C4-2B (cell line): Measurements from ENCODE around the gene PIGQ.

Source experiments
- H3K27ac ChIP-seq: fragments of 450-650 bp; 2 replicates; pipeline ENCODE4 v1.5.1; 2017
- CTCF ChIP-seq: fragments of 450-650 bp; conservative IDR thresholded peaks from 2 replicates; pipeline ENCODE4 v1.5.1; 2017; ENCODE audit warnings: mild to moderate bottlenecking
- ZFX ChIP-seq: fragments of 450-650 bp; IDR thresholded peaks from 2 replicates; pipeline ENCODE4 v1.6.1; 2017

Gene PIGQ

GRCh38 chr16:554640-555365 is 15.0 kb upstream of the PIGQ start:
- no peak overlapping the region for H3K27ac ChIP-seq
- no peak for TF ChIP-seq ZFX
- no peak for TF ChIP-seq CTCF

- H3K27ac ChIP-seq: no peak overlapping the region
- TF ChIP-seq ZFX: no peak
- TF ChIP-seq CTCF: no peak
These were observed 14.0 kb upstream of the PIGQ start for GRCh38 chr16:555528-556473.

GRCh38 chr16:556474-557173 is 13.1 kb upstream of the PIGQ start:
- H3K27ac ChIP-seq: no peak overlapping the region
- TF ChIP-seq ZFX (no peak), CTCF (no peak)

- H3K27ac ChIP-seq: no peak overlapping the region
- TF ChIP-seq CTCF (no peak), ZFX (no peak)
These were observed 12.1 kb upstream of the PIGQ start for GRCh38 chr16:557463-558297.

- H3K27ac ChIP-seq: no peak overlapping the region
- TF ChIP-seq CTCF: no peak
- TF ChIP-seq ZFX: no peak
These were observed 11.3 kb upstream of the PIGQ start for GRCh38 chr16:558298-559020.

GRCh38 chr16:559021-559380 is 10.8 kb upstream of the PIGQ start:
- TF ChIP-seq CTCF (no peak), ZFX (no peak)
- H3K27ac ChIP-seq: no peak overlapping the region
